Mucosa of descending colon (tissue), 3 donors: ENCODE data around the gene ACBD5. TPM values are rescaled to one million over a fixed set of nuclear protein-coding genes. Genes with fewer than 3 reads are reported as not detected.

Experiments used
- ATAC-seq: fragments of 200-7000 bp; cut with Tn5 transposase; one replicate; pipeline ENCODE4 v1.9.1; 2020; ENCODE audit warnings: mild to moderate bottlenecking, moderate library complexity
- DNase-seq, 3 donors: peaks; one replicate each; pipeline ENCODE4 v3.0.0-alpha.2; 2020
- H3K36me3 ChIP-seq: fragments of 200-600 bp; one replicate; pipeline ENCODE4 v1.8.0; 2021; ENCODE audit warnings: low read depth, mild to moderate bottlenecking
- H3K4me1 ChIP-seq: fragments of 200-600 bp; one replicate; pipeline ENCODE4 v1.8.0; 2021; ENCODE audit warnings: low read depth, mild to moderate bottlenecking
- H3K4me3 ChIP-seq: fragments of 200-600 bp; one replicate; pipeline ENCODE4 v1.8.0; 2021; ENCODE audit warnings: mild to moderate bottlenecking
- H3K9me3 ChIP-seq: fragments of 200-600 bp; one replicate; pipeline ENCODE4 v1.8.0; 2021; ENCODE audit warnings: mild to moderate bottlenecking
- intact Hi-C, 2 donors: fragments of 100-400 bp; cut with DNase I in 1 of 2; cut with micrococcal nuclease in 1 of 2; formaldehyde crosslinking; loops; one replicate each; pipeline versions ENCODE4 v1.11.0 to v1.11.1; 2022; cut with DNase I, micrococcal nuclease
- total RNA-seq, 3 donors: library from RNA; stranded (reverse); fragmentation: NEBNext Ultra II Directional in 2 of 3; extraction: Animal tissue kit (Norgen Biotek cat#: 25700) in 2 of 3; gene quantifications; one replicate each; pipeline versions ENCODE4 v1.2.1 to v1.2.4, GENCODE V29; 2021 to 2023
- TF ChIP-seq, protein P1 (sequence below): fragments of 200-600 bp; IDR thresholded peaks from one replicate; pipeline ENCODE4 v1.8.0; 2022; ENCODE audit warnings: antibody characterized with exemption, mild to moderate bottlenecking
- donor health status: DM: no; HTN: no; CAD: no; lungs with moderate emphysema.
- donor health status: DM: no; HTN: no; CAD: no.
- donor health status: DM: no; HTN: yes; CAD: no.

ACBD5 gene
- total RNA-seq, 3 donors from 2014 or later = 28.3 to 39.9 (median 31.9) TPM

DNA sequence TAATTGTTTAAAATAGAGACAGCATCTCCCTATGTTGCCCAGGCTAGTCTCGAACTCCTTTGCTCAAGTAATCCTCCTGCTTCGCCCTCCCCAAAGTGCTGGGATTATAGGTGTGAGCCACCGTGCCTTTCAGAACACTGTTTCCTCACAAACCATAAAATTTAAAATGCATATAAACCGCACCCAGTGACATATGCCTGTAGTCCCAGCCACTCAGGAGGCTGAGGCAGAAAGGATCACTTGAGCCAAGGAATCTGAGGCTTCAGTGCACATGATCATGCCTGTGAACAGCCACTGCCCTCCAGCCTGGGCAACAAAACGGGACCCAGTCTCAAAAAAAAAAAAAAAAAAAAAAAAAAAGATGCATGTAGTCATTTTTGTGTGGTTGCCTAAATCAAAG is 36.8 kb downstream of the ACBD5 start:
- TF ChIP-seq, protein P1, sequence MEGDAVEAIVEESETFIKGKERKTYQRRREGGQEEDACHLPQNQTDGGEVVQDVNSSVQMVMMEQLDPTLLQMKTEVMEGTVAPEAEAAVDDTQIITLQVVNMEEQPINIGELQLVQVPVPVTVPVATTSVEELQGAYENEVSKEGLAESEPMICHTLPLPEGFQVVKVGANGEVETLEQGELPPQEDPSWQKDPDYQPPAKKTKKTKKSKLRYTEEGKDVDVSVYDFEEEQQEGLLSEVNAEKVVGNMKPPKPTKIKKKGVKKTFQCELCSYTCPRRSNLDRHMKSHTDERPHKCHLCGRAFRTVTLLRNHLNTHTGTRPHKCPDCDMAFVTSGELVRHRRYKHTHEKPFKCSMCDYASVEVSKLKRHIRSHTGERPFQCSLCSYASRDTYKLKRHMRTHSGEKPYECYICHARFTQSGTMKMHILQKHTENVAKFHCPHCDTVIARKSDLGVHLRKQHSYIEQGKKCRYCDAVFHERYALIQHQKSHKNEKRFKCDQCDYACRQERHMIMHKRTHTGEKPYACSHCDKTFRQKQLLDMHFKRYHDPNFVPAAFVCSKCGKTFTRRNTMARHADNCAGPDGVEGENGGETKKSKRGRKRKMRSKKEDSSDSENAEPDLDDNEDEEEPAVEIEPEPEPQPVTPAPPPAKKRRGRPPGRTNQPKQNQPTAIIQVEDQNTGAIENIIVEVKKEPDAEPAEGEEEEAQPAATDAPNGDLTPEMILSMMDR = no peak
- intact Hi-C loops = no loop called here
- DNase-seq = no peak
- Histone ChIP-seq H3K36me3 (peaks cover 7% of the 10 kb centered on the region), H3K4me3 (no peak overlapping the region), H3K9me3 (no peaks in the 10 kb centered on the region), H3K4me1 (no peaks in the 10 kb centered on the region)
- no peak for ATAC-seq

DNA sequence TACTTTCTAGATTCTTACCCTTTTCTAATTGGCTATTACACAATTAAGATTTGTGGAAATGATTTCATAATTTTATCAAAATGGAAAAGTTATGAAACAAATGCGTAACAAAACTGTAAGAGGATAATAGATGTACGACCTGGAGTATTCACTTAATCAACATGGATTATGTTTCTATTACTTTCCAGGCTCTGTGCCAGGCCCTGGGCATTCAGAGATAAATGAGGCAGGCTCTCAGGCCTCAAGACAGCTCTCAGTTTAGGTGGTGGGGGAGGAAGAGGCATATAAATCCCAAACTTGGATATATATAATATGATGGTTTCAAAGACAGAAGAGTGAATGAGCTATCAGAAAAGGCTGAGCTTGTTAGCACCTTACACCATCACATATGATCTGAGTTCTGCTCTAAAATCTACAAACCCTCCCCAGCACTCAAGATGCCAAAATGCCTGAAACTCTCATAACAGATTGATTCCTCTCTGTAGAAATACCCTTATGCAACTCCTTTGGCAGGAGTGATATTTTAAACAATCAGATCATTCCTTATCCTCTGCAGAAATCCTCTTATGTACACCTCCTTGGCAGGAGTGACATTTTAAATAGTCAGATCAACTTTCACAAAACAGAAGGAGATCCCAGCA is 42.5 kb downstream of the ACBD5 start:
- intact Hi-C loops = no loop called here
- no peaks in the 10 kb centered on the region for H3K36me3 ChIP-seq
- H3K4me3 ChIP-seq = no peak overlapping the region
- ATAC-seq = no peak
- no peaks in the 10 kb centered on the region for H3K9me3 ChIP-seq
- no peak for DNase-seq
- H3K4me1 ChIP-seq = no peaks in the 10 kb centered on the region
- TF ChIP-seq, protein P1 = no peak

DNA sequence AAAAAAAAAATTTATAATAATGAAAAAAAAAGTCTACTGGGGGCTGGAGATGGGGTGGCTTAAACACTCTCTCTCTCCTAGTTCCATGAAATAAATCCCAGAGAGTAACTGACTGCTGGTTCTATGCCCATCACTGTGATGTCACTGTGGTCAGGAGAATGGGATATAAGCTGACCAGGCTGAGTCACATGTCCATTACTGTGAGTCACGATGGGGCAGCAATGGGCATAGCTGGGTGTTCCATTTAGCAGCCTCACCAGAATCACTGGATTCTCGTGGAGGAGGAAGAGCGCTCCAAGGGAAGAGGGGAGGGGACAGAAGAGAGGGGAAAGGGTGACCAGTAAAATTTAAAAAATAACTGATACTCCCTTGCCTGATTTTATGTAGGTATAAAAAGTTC is 48.3 kb downstream of the ACBD5 start:
- no peaks in the 10 kb centered on the region for H3K4me1 ChIP-seq
- TF ChIP-seq, protein P1 = no peak
- no peaks in the 10 kb centered on the region for H3K9me3 ChIP-seq
- ATAC-seq (peak; percentile 31), DNase-seq (no peak)
- H3K36me3 ChIP-seq = no peaks in the 10 kb centered on the region
- intact Hi-C loops = no loop called here
- no peak overlapping the region for H3K4me3 ChIP-seq

GRCh38 chr10:27190508-27190907 is 50.1 kb downstream of the ACBD5 start:
- no peaks in the 10 kb centered on the region for H3K36me3 ChIP-seq
- H3K4me3 ChIP-seq = no peak overlapping the region
- intact Hi-C loops = no loop called here
- TF ChIP-seq, protein P1 = no peak
- ATAC-seq (no peak), DNase-seq (no peak)
- H3K9me3 ChIP-seq = no peaks in the 10 kb centered on the region
- H3K4me1 ChIP-seq = no peaks in the 10 kb centered on the region

- H3K4me3 ChIP-seq = no peak overlapping the region
- ATAC-seq (no peak), DNase-seq (no peak)
- H3K9me3 ChIP-seq = no peaks in the 10 kb centered on the region
- H3K4me1 ChIP-seq = no peaks in the 10 kb centered on the region
- TF ChIP-seq, protein P1 = no peak
- H3K36me3 ChIP-seq = no peaks in the 10 kb centered on the region
- intact Hi-C loops = no loop called here
Observed at GRCh38 chr10:27188897-27189296, 51.7 kb downstream of the ACBD5 start.

GRCh38 chr10:27188259-27188658 is 52.3 kb downstream of the ACBD5 start:
- ATAC-seq (no peak), DNase-seq (no peak)
- Histone ChIP-seq H3K4me3 (no peak overlapping the region), H3K9me3 (no peaks in the 10 kb centered on the region), H3K4me1 (no peaks in the 10 kb centered on the region), H3K36me3 (no peaks in the 10 kb centered on the region)
- intact Hi-C loops = no loop called here
- TF ChIP-seq, protein P1 = no peak
